RPMI8226 (cell line): ENCODE measurements around the gene PRKCZ.

Experiments used
- DNase-seq: peaks from one replicate; pipeline ENCODE4 v3.0.0-alpha.2; 2015

Gene PRKCZ

DNA sequence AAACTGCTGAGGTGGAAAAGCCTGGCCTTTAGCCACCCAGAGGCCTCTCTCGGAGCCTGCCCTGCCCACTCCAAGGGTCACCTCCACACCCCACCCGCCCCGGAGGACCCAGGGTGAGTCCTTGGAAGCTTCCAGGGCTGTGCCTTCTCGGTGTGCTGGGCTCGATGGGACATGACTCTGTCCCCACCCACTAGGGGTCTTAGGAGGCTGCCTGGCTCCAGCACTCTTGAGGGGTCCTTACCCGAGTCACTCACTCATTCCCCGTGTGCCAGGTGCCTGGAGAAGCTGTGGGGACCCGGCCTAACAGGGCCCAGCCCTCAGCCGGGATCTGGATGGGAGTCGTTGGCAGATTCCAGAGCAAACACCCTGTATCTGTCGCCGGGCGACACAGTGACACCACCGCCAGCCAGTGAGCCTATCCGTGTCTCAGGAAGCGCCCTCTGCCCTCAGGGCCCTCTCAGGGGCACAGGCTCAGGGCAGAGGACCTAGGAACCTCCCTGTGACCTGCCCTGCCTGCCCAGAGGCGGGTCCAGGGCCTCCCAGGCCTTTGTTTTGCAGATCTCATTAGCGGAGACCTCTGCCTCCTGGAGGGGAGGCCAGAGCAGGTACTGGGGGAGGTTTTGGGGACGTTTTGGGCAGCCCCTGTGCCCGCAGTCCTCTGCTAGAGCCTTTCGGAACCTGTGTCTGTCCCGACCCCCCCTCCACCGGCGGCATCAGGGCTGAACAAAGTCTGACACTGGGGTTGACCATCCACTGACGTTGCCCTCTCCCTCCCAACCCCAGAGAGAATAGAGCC is 3.1 kb upstream of the PRKCZ start:
- DNase-seq: no peak

- no peak for DNase-seq
These were observed 2.2 kb upstream of the PRKCZ start for GRCh38 chr1:2047749-2048729.

DNA sequence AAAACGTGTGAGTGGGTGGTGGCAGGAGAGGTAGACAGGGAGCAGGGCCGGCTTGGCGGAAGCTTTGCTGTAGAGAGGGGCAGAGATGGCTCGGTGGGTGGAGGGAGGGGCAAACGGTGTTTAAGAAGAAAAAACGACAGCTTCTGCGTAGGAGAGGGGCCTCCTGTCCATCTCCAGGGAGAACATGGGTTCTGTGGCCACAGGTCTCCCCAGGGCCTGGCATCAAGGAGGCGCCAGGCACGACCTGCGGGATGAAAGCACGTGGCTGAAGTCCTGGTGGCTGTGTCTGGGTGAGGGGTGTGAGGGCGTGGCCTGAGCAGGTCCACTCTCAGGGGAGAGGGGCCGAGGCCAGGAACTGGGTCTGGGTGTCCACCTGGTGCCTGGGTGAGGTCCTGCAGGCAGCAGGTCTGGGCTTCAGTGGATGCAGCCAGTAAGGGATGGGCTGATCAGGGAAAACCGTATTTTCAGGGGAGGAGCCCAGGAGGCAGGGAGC is 940 bp upstream of the PRKCZ start:
- DNase-seq: peak; percentile 64

- no peak for DNase-seq
These were observed 216 bp downstream of the PRKCZ start for GRCh38 chr1:2050461-2050792.

GRCh38 chr1:2050793-2051682 is 827 bp downstream of the PRKCZ start:
- peak; percentile 46 for DNase-seq

DNA sequence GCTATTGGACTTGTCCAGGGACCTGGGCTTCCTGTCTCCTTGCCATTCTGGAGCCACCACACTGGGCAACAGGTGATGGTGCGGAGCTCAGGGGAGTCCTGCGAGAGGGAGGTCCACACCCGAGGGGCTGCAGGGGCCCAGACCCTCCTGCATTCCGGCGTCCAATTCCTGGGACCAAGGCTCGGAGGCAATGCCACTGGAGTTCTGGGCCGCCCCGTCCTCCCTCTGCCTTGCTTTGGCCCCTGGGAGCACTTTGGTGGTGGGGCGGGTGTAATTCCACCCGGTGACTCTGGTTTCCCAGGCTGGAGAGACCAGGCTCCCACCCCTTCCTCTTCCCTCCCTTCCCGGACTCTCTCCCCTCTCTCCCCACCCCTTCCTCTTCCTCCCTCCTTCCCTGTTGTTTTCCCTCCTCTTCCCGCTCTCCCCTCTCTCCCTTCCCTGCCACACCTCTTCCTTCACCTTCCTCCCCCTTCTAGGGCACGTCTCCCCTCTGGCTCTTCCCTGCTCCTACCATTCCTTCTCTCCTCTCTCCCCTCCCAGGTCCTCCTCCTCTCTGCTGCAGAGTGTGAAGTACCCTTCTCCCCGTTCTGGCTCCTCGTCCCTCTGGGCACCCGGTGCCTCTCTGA is 2.0 kb downstream of the PRKCZ start:
- no peak for DNase-seq

DNA sequence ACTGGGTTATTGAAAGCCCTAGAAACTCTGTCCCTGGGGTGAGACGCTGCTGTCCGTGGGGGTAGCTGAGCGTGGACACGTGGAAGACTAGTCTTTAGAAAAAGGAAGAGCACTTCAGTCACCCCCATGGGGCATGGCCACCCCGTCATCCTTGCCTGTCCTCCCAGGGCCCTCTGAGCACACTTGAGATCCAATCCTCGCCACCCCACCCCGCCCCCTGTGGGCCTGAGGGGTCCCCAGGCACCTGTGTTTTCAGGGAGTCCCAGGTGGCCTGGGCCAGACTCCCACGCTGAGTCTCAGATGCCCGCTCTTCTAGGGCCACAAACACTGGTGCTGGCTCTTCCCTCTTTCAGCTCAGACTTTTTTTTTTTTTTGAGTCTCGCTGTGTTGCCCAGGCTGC is 2.5 kb downstream of the PRKCZ start:
- DNase-seq: no peak

- DNase-seq: no peak
These were observed 3.0 kb downstream of the PRKCZ start for GRCh38 chr1:2053217-2053616.

DNA sequence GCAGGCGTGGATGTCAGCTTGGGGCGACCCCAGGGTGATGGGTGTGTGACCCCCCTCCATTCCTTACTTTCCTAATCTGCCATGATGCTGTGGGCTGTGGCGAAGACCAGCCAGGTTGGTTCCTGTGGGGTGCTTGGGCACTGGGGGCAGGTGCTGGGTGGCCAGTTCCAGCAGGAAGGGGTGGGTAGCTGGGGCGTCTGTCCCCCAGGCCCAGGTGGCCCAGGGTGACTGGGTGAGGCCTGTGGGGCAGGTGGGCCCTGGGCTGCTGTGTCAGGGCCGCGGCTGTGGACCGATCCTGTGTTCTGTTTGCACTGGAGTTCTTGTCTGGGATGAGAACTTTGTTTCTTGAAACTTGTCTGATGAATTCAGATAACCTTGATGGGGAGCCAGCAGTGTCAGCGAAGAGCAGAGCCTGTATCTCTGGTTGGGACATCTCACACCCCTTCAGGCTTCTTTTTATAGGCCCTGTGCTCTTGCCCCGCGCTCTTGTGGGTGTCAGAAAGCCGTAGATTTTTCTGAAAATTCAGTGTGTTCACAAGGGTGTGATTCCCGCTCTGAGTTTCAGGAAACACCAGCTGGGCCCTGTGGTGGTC is 3.7 kb downstream of the PRKCZ start:
- DNase-seq: no peak

DNA sequence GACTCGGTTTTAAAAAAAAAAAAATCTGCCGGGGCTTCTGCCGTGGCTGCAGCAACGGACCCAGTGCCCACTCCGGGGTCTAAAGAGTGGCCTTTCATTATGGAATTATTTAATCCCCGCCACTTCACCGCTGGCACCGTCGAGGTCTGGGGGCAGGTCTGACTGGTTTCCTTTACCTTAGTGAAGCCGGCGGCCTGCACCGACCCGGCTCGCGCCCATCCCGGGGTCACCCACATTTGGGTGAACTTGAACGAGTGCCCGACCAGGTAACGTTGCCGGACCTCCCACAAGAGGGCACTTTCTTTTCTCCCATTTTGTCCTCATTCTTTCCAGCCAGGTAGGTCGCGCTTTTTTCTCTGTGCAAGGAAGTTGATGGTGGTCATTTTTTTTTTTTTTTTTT is 4.3 kb downstream of the PRKCZ start:
- DNase-seq: no peak

DNA sequence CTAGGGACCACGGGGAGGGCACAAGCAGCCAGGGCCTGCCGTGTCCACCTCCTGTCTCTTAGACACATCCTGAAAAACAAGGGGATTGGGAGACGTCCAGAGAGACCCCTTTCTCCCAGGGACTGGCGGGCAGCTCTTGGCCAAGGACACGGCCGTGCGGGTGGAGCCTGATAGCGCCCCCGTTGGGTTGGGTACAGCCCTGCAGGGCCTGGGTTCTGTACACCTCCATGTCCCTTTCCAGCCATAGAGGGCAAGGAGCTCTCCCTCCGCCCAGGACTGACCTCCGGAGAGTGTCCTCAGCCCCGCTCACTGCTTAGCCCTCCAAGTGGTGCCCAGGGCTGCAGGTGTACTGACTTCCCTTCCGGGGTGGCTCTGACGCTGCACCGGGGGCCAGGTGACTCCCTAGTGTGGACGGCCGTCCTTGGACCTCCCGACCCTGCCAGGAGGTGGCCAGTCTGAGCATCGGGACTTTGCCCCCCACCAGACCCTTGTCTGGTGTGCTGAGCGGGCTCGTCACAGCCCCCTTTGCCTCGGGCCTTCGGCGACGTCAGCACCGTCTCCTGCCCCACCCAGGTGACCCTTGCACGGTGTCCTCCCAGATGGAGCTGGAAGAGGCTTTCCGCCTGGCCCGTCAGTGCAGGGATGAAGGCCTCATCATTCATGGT is 5.8 kb downstream of the PRKCZ start:
- DNase-seq: no peak

GRCh38 chr1:2056955-2057590 is 6.9 kb downstream of the PRKCZ start:
- no peak for DNase-seq

- DNase-seq: no peak
These were observed 9.2 kb downstream of the PRKCZ start for GRCh38 chr1:2059290-2059953.

- DNase-seq: no peak
These were observed 9.9 kb downstream of the PRKCZ start for GRCh38 chr1:2060072-2060471.

DNA sequence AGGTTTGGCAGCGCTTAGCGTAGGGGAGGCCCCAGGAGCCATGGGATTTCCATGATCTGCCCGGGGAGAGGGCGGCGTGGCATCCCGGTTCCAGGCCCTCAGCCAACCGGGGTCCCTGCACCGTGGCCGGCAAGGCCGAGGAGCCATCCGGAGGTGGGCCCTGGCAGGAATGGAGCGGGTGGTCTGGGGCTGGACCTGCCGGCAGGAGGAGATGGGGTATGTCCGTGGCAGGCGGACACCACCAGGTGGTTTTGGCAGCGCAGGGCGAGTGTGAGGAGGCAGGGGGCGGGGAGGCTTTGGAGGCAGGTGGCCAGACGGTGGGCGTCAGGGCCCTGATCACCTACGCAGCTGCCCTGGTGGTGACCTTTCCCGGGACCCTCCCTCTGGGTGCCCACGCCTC is 10.3 kb downstream of the PRKCZ start:
- no peak for DNase-seq

DNA sequence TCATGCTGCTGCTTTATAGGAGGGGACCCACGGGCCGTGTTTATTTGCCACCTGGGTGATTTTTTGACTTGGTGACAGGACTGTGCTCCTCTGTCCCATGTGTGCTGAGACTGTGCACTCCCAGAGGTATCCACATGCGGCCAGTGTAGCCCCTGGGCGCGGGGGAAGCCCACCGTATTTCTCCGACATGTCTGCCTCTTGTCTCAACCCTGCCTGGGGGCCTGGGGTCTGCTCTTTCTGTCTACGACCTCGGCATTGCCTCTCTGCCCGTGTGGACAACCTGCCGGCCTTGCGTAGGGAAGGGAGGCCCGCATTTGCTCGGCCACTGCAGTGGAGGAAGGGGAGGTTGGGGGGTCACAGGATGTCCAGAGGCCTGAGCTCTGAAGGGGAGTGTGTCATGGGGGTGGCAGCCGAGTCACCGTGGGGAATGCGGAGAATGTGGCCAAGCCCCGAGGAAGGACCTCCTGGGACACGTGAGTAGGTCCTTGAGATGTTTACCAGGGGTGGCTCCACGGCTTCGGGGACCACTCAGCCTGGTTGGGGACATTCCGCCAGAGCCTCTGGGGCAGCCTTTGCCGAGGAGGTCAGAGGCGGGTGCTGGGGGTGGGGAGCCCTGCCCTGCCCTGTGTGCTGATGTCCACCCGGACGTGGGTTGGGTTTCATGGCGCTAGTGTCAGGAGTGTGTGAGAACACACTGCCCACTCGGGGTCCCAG is 11.0 kb downstream of the PRKCZ start:
- no peak for DNase-seq

- no peak for DNase-seq
These were observed 15.5 kb downstream of the PRKCZ start for GRCh38 chr1:2065699-2066098.

DNA sequence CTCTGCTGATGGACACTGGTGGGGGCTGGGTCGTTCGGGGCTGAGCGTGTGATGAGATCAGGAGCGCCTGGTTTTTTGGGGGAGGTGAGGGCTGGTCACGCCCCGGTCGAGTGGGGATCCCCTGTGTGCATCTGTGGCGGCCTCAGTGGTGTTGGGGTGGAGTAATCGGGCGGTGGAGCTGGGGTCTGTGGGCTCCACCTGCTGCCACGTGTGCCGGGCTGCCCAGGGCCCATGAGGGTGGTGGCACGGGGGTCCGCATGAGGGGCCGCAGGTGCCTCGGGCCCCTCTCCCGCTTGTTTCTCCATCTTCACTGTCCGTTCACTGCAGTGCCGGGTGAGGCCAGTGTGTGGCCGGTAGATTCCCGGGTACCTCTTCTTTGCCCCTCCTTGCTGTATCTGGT is 17.2 kb downstream of the PRKCZ start:
- no peak for DNase-seq

GRCh38 chr1:2067981-2068380 is 17.8 kb downstream of the PRKCZ start:
- no peak for DNase-seq

DNA sequence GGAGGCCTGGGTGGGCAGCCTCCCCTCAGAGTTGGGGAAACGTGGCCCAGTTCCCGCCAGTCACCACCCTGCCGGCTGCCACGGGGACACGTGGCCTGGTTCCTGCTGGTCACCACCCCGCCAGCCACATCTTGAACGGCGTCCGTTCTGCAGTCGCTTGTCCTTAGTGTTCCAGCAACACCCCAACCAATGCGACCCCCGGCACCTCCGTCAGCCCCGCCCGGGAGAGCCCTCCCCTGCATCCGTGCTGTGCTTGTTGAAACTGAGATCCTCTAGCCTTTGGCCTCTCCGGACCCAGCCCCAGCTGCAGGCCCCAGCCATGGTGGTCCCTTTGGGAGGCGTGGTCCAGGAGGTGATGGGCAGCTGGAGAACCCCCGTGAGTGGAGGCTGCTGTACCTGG is 18.7 kb downstream of the PRKCZ start:
- no peak for DNase-seq
